PC-3 (cell line): ENCODE results near the gene EPS8L2.

Experiments
- CTCF ChIP-seq: fragments of 300-600 bp; sonication (generic); conservative IDR thresholded peaks from 2 replicates; pipeline ENCODE4 v1.5.1; 2017; ENCODE audit warnings: antibody characterized with exemption, low read depth, mild to moderate bottlenecking, low read length
- EZH2 ChIP-seq: fragments of 300-600 bp; sonication (generic); IDR thresholded peaks from one replicate; pipeline ENCODE4 v1.6.1; 2017; ENCODE audit warnings: antibody characterized with exemption, mild to moderate bottlenecking, low read length; ENCODE audit not compliant: unreplicated experiment
- EZH2phosphoT487 ChIP-seq: fragments of 300-600 bp; sonication (generic); IDR thresholded peaks from 2 replicates; pipeline ENCODE4 v1.6.1; 2018; ENCODE audit warnings: mild to moderate bottlenecking, antibody characterized with exemption, low read length, borderline replicate concordance

- TF ChIP-seq EZH2 = no peak
- TF ChIP-seq CTCF = no peak
- no peak for TF ChIP-seq EZH2phosphoT487
These were observed 12.6 kb upstream of the EPS8L2 start for GRCh38 chr11:693415-693831.
